ENCODE data around the gene SPTLC1.

- TF ChIP-seq EP300 (IDR thresholded peaks at IDR 0.05) = no peak
- TF ChIP-seq BHLHE40 (IDR thresholded peaks at IDR 0.05; ENCODE audit: low read depth, low read length) = no peak
- TF ChIP-seq, protein P1, sequence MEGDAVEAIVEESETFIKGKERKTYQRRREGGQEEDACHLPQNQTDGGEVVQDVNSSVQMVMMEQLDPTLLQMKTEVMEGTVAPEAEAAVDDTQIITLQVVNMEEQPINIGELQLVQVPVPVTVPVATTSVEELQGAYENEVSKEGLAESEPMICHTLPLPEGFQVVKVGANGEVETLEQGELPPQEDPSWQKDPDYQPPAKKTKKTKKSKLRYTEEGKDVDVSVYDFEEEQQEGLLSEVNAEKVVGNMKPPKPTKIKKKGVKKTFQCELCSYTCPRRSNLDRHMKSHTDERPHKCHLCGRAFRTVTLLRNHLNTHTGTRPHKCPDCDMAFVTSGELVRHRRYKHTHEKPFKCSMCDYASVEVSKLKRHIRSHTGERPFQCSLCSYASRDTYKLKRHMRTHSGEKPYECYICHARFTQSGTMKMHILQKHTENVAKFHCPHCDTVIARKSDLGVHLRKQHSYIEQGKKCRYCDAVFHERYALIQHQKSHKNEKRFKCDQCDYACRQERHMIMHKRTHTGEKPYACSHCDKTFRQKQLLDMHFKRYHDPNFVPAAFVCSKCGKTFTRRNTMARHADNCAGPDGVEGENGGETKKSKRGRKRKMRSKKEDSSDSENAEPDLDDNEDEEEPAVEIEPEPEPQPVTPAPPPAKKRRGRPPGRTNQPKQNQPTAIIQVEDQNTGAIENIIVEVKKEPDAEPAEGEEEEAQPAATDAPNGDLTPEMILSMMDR (IDR thresholded peaks at IDR 0.05) = no peak
- TF ChIP-seq RAD21 (conservative IDR thresholded peaks at IDR 0.05 in 1 of 2, IDR thresholded peaks at IDR 0.05 in 1 of 2) = no peak
- TF ChIP-seq, protein P2, sequence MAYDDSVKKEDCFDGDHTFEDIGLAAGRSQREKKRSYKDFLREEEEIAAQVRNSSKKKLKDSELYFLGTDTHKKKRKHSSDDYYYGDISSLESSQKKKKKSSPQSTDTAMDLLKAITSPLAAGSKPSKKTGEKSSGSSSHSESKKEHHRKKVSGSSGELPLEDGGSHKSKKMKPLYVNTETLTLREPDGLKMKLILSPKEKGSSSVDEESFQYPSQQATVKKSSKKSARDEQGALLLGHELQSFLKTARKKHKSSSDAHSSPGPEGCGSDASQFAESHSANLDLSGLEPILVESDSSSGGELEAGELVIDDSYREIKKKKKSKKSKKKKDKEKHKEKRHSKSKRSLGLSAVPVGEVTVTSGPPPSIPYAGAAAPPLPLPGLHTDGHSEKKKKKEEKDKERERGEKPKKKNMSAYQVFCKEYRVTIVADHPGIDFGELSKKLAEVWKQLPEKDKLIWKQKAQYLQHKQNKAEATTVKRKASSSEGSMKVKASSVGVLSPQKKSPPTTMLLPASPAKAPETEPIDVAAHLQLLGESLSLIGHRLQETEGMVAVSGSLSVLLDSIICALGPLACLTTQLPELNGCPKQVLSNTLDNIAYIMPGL (CRISPR knock-in tag; IDR thresholded peaks at IDR 0.05; ENCODE audit: borderline replicate concordance) = no peak
- TF ChIP-seq RNF2 (IDR thresholded peaks at IDR 0.05; ENCODE audit: borderline replicate concordance, low read depth) = no peak
- peak; percentile 24 for TF ChIP-seq MAFK (IDR thresholded peaks at IDR 0.05; ENCODE audit: partially characterized antibody)
- TF ChIP-seq POLR2A (IDR thresholded peaks at IDR 0.05; ENCODE audit: low read length) = no peak
These were observed 32.0 kb upstream of the SPTLC1 start for GRCh38 chr9:92147030-92147851.
